ENCODE results near the gene E2F2. TPM values are rescaled to one million over a fixed set of nuclear protein-coding genes. Genes with fewer than 3 reads are reported as not detected.
"Not testable (repeated sequence)": the region's sequence is repeated elsewhere in the genome, so short reads cannot be mapped to it uniquely, and the experiment has no call there.

E2F2 gene
- polyA plus RNA-seq, 1 of the 3 experiments (the other 2 are of a cell fraction) = 0.43 TPM

DNA sequence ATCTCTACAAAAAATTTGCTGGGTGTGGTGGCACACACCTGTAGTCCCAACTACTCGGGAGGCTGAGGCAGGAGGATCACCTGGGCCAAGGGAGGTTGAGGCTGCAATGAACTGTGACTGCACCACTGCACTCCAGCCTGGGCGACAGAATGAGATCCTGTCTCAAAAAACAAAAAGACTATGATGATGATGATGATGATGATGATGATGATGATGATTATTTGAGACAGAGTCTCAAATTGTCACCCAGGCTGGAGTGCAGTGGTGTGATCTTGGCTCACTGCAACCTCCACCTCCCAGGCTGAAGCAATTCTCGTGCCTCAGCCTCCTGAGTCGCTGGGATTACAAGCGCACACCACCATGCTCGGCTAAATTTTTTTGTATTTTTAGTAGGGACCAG is 38.3 kb downstream of the E2F2 start:
- H3K27me3 ChIP-seq (ENCODE audit: insufficient read depth); H4K20me1 ChIP-seq (ENCODE audit: insufficient read depth); POLR2A ChIA-PET; H3K9me2 ChIP-seq; H3K9me3 ChIP-seq; H3K4me1 ChIP-seq (ENCODE audit: control insufficient read depth in 1 of 2, insufficient read depth in 2 of 2, low read depth in 1 of 2, low read length in 1 of 2); H3K36me3 ChIP-seq (replicated peaks in 1 of 2; ENCODE audit: control insufficient read depth in 1 of 2, insufficient read depth in 2 of 2, low read length in 1 of 2); H3K79me2 ChIP-seq (ENCODE audit: insufficient read depth); DNase-seq; H3K27ac ChIP-seq (ENCODE audit: low read depth in 2 of 2, low read length in 1 of 2); H3K4me3 ChIP-seq (ENCODE audit: low read depth in 2 of 2, low read length in 1 of 2); H2AFZ ChIP-seq (ENCODE audit: low read depth); H3K4me2 ChIP-seq; H3F3A ChIP-seq (replicated peaks; ENCODE audit: insufficient read depth); H3K9ac ChIP-seq: not testable (repeated sequence)
- CTCF ChIA-PET = interaction anchor here (1.2 to 12.2 kb wide), 4 partner anchors 8 to 172 kb away, joined by 3 to 503 read pairs (median 57); partner anchors contain the start of gene E2F2
- WGBS (ENCODE audit: low lambda C conversion rate) = 75% methylated on average over 6 of the region's 6 CpGs

DNA sequence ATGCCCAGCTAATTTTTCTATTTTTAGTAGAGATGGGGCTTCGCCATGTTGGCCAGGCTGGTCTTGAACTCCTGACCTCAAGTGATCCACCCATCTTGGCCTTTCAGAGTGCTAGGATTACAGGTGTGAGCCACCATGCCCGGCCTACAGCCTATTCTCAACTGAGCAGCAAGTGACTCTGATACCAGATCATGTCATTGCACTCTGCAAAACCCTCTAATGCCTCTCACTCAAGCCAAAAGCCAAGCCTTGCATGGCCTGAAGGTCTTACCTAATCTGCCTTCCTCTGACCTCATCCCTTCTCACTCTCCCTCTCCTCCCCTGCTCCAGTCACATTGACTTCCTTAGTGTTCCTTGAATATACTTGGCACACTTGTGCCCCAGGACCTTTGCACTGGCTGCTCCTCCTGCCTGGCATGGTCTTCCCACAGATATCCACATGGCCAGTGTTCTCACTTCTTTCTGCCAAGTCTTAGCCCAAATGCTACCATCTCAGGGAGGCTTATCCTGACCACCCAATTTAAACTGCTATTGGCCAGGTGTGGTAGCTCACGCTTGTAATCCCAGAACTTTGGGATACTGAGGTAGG is 38.8 kb downstream of the E2F2 start:
- POLR2A ChIA-PET = no interaction called here
- 76% methylated on average over 3 of the region's 3 CpGs for WGBS (ENCODE audit: low lambda C conversion rate)
- Histone ChIP-seq H3K79me2 (ENCODE audit: insufficient read depth) (no peaks in the 10 kb centered on the region), H3K36me3 (replicated peaks in 1 of 2; ENCODE audit: control insufficient read depth in 1 of 2, insufficient read depth in 2 of 2, low read length in 1 of 2) (no peaks in the 10 kb centered on the region), H3K9me2 (no peaks in the 10 kb centered on the region), H2AFZ (ENCODE audit: low read depth) (no peak overlapping the region), H3K27ac (ENCODE audit: low read depth in 2 of 2, low read length in 1 of 2) (no peak overlapping the region), H3K9ac (no peak overlapping the region), H3K4me3 (ENCODE audit: low read depth in 2 of 2, low read length in 1 of 2) (no peak overlapping the region), H4K20me1 (ENCODE audit: insufficient read depth) (no peaks in the 10 kb centered on the region), H3F3A (replicated peaks; ENCODE audit: insufficient read depth) (no peaks in the 10 kb centered on the region), H3K4me2 (no peak overlapping the region), H3K27me3 (ENCODE audit: insufficient read depth) (no peaks in the 10 kb centered on the region), H3K9me3 (no peaks in the 10 kb centered on the region), H3K4me1 (ENCODE audit: control insufficient read depth in 1 of 2, insufficient read depth in 2 of 2, low read depth in 1 of 2, low read length in 1 of 2) (no peaks in the 10 kb centered on the region)
- CTCF ChIA-PET = interaction anchor here (1.3 to 12.2 kb wide), 2 partner anchors 9 to 36 kb away, joined by 3 to 503 read pairs; partner anchors contain the start of gene E2F2
- no peak for TF ChIP-seq TCF12 (IDR thresholded peaks at IDR 0.05)
- TF ChIP-seq, protein P1, sequence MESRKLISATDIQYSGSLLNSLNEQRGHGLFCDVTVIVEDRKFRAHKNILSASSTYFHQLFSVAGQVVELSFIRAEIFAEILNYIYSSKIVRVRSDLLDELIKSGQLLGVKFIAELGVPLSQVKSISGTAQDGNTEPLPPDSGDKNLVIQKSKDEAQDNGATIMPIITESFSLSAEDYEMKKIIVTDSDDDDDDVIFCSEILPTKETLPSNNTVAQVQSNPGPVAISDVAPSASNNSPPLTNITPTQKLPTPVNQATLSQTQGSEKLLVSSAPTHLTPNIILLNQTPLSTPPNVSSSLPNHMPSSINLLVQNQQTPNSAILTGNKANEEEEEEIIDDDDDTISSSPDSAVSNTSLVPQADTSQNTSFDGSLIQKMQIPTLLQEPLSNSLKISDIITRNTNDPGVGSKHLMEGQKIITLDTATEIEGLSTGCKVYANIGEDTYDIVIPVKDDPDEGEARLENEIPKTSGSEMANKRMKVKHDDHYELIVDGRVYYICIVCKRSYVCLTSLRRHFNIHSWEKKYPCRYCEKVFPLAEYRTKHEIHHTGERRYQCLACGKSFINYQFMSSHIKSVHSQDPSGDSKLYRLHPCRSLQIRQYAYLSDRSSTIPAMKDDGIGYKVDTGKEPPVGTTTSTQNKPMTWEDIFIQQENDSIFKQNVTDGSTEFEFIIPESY (IDR thresholded peaks at IDR 0.05; ENCODE audit: borderline replicate concordance, low read depth) = no peak
- TF ChIP-seq, protein P2, sequence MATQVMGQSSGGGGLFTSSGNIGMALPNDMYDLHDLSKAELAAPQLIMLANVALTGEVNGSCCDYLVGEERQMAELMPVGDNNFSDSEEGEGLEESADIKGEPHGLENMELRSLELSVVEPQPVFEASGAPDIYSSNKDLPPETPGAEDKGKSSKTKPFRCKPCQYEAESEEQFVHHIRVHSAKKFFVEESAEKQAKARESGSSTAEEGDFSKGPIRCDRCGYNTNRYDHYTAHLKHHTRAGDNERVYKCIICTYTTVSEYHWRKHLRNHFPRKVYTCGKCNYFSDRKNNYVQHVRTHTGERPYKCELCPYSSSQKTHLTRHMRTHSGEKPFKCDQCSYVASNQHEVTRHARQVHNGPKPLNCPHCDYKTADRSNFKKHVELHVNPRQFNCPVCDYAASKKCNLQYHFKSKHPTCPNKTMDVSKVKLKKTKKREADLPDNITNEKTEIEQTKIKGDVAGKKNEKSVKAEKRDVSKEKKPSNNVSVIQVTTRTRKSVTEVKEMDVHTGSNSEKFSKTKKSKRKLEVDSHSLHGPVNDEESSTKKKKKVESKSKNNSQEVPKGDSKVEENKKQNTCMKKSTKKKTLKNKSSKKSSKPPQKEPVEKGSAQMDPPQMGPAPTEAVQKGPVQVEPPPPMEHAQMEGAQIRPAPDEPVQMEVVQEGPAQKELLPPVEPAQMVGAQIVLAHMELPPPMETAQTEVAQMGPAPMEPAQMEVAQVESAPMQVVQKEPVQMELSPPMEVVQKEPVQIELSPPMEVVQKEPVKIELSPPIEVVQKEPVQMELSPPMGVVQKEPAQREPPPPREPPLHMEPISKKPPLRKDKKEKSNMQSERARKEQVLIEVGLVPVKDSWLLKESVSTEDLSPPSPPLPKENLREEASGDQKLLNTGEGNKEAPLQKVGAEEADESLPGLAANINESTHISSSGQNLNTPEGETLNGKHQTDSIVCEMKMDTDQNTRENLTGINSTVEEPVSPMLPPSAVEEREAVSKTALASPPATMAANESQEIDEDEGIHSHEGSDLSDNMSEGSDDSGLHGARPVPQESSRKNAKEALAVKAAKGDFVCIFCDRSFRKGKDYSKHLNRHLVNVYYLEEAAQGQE (IDR thresholded peaks at IDR 0.05; ENCODE audit: low read depth, low read length) = no peak
- TF ChIP-seq EP300 (IDR thresholded peaks at IDR 0.05; ENCODE audit: borderline replicate concordance in 1 of 2, low read depth in 1 of 2, low read length in 1 of 2) = no peak
- no peak for TF ChIP-seq CHD2 (IDR thresholded peaks at IDR 0.05; ENCODE audit: low read length, partially characterized antibody)
- TF ChIP-seq POLR2AphosphoS5 (IDR thresholded peaks at IDR 0.05; ENCODE audit: low read depth, low read length) = no peak
- DNase-seq = no peak

Measured in SK-N-SH (cell line).